ENCODE measurements around the gene KCNC3.

Gene KCNC3

GRCh38 chr19:50377517-50377916 lies 48.3 kb upstream of the KCNC3 start:
- H3K36me3 ChIP-seq (ENCODE audit: control insufficient read depth in 2 of 2, insufficient read depth in 1 of 2, low read length in 2 of 2) = peaks cover 7 to 52% of the 10 kb centered on the region in 2 experiments; a peak in 2 of 3 replicates
- CTCF ChIA-PET = interaction anchor here (1.2 kb wide), 1 partner anchor 48 kb away, joined by 4 read pairs; the partner anchor contains the start of gene KCNC3
- no peak overlapping the region for H3K4me3 ChIP-seq (ENCODE audit: low read depth, low read length)

DNA sequence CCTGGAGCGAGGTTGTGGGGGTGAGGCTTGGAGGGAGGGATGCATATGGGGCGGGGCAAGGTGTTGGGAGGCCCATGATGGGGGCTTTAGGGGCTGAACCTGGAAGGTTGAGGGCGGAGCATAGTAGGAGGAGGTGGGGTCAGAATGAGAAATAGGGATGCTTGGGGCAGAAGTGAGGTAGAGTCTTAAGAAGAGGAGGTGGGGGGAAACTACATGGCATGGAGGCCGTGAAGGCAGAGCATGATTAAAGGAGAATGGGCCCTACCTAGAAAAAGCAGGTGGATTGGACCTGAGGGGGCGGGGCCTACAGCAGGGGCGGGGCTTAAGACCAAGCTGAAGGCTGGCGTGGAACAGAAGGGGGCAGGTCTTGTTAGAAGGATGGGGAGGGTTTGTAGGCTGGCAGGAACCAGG lies 47.9 kb upstream of the KCNC3 start:
- ChIA-PET POLR2A (no interaction called here), CTCF (interaction anchor here (1.2 kb wide), 1 partner anchor 48 kb away, joined by 4 read pairs; the partner anchor contains the start of gene KCNC3)
- Histone ChIP-seq H3K4me3 (ENCODE audit: low read depth, low read length) (peak overlapping the region; percentile 20), H3K36me3 (ENCODE audit: control insufficient read depth in 2 of 2, insufficient read depth in 1 of 2, low read length in 2 of 2) (peaks cover 7 to 47% of the 10 kb centered on the region in 2 experiments; a peak in 2 of 3 replicates), H3K27ac (ENCODE audit: extremely low read depth, low read depth, low read length) (no peak overlapping the region), H3K4me1 (ENCODE audit: control insufficient read depth, insufficient read depth, low read length) (no peaks in the 10 kb centered on the region), H3K9me3 (ENCODE audit: control insufficient read depth, insufficient read depth, low read depth, low read length) (no peaks in the 10 kb centered on the region)
- TF ChIP-seq KLF10 (tag by site-specific recombination; IDR thresholded peaks at IDR 0.05) = no peak
- TF ChIP-seq ZBTB21 (tag by site-specific recombination; IDR thresholded peaks at IDR 0.05) = no peak
- TF ChIP-seq ZIC2 (tag by site-specific recombination; IDR thresholded peaks at IDR 0.05) = no peak
- no peak for TF ChIP-seq ZNF624 (tag by site-specific recombination; IDR thresholded peaks at IDR 0.05)
- 0 out of 2 replicates have a peak, but pooled peaks have one; percentile 8 for TF ChIP-seq ZNF398 (tag by site-specific recombination; IDR thresholded peaks at IDR 0.05)
- no peak for TF ChIP-seq KLF8 (tag by site-specific recombination; IDR thresholded peaks at IDR 0.05)
- TF ChIP-seq KLF1 (tag by site-specific recombination; IDR thresholded peaks at IDR 0.05) = no peak
- no peak for TF ChIP-seq ZNF513 (tag by site-specific recombination; IDR thresholded peaks at IDR 0.05)
- no peak for TF ChIP-seq YY2 (tag by site-specific recombination; IDR thresholded peaks at IDR 0.05)
- TF ChIP-seq ZNF18 (tag by site-specific recombination; IDR thresholded peaks at IDR 0.05) = no peak

More at GRCh38 chr19:50377517-50377916, 48.3 kb upstream of the KCNC3 start:
- no peaks in the 10 kb centered on the region for H3K4me1 ChIP-seq (ENCODE audit: control insufficient read depth, insufficient read depth, low read length)
- POLR2A ChIA-PET = no interaction called here
- TF ChIP-seq ELK4 (IDR thresholded peaks at IDR 0.05; ENCODE audit: borderline replicate concordance, low read depth, low read length) = no peak
- no peak for TF ChIP-seq ZNF768 (tag by site-specific recombination; IDR thresholded peaks at IDR 0.05)
- no peak for TF ChIP-seq ZNF404 (tag by site-specific recombination; IDR thresholded peaks at IDR 0.05)
- TF ChIP-seq, protein P1, sequence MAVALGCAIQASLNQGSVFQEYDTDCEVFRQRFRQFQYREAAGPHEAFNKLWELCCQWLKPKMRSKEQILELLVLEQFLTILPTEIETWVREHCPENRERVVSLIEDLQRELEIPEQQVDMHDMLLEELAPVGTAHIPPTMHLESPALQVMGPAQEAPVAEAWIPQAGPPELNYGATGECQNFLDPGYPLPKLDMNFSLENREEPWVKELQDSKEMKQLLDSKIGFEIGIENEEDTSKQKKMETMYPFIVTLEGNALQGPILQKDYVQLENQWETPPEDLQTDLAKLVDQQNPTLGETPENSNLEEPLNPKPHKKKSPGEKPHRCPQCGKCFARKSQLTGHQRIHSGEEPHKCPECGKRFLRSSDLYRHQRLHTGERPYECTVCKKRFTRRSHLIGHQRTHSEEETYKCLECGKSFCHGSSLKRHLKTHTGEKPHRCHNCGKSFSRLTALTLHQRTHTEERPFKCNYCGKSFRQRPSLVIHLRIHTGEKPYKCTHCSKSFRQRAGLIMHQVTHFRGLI (tag by site-specific recombination; IDR thresholded peaks at IDR 0.05) = no peak
- TF ChIP-seq ZFP37 (tag by site-specific recombination; IDR thresholded peaks at IDR 0.05) = no peak
- no peak for TF ChIP-seq ZFP41 (tag by site-specific recombination; IDR thresholded peaks at IDR 0.05; ENCODE audit: borderline replicate concordance)
- TF ChIP-seq ZNF776 (tag by site-specific recombination; IDR thresholded peaks at IDR 0.05; ENCODE audit: borderline replicate concordance) = no peak
- TF ChIP-seq ZNF623 (tag by site-specific recombination; IDR thresholded peaks at IDR 0.05) = no peak
- TF ChIP-seq ZNF830 (tag by site-specific recombination; IDR thresholded peaks at IDR 0.05; ENCODE audit: low read depth) = no peak
- no peak for TF ChIP-seq ZNF692 (tag by site-specific recombination; IDR thresholded peaks at IDR 0.05)
- no peak for TF ChIP-seq ZNF2 (tag by site-specific recombination; IDR thresholded peaks at IDR 0.05)
- no peak for TF ChIP-seq SALL2 (tag by site-specific recombination; IDR thresholded peaks at IDR 0.05; ENCODE audit: borderline replicate concordance)
- no peak for TF ChIP-seq ZNF248 (tag by site-specific recombination; IDR thresholded peaks at IDR 0.05)
- no peak for TF ChIP-seq ZNF138 (tag by site-specific recombination; IDR thresholded peaks at IDR 0.05; ENCODE audit: borderline replicate concordance)
- TF ChIP-seq ZNF571 (tag by site-specific recombination; IDR thresholded peaks at IDR 0.05) = no peak
- TF ChIP-seq ZSCAN5A (tag by site-specific recombination; IDR thresholded peaks at IDR 0.05) = no peak
- TF ChIP-seq ZNF548 (tag by site-specific recombination; IDR thresholded peaks at IDR 0.05) = no peak
- TF ChIP-seq ZNF785 (tag by site-specific recombination; IDR thresholded peaks at IDR 0.05) = no peak
- TF ChIP-seq ZNF423 (tag by site-specific recombination; IDR thresholded peaks at IDR 0.05) = no peak
- no peak overlapping the region for H3K27ac ChIP-seq (ENCODE audit: extremely low read depth, low read depth, low read length)
- H3K9me3 ChIP-seq (ENCODE audit: control insufficient read depth, insufficient read depth, low read depth, low read length) = no peaks in the 10 kb centered on the region

Data from HEK293 (cell line).